Measurements from ENCODE around the gene SLC41A3. TPM values are rescaled to one million over a fixed set of nuclear protein-coding genes. Genes with fewer than 3 reads are reported as not detected.

SLC41A3 gene
- total RNA-seq, 1 donor from 2014 or later: 14.7 TPM

- intact Hi-C loops (cut with micrococcal nuclease): no loop called here
- Mint-ChIP-seq H3K27me3 (ENCODE audit: low read depth) (peaks cover 1% of the 10 kb centered on the region), H3K36me3 (ENCODE audit: low read depth) (no peaks in the 10 kb centered on the region), H3K27ac (no peak overlapping the region), H3K4me3 (ENCODE audit: low read depth) (no peak overlapping the region), H3K9me3 (no peaks in the 10 kb centered on the region), H3K4me1 (ENCODE audit: low read depth) (no peaks in the 10 kb centered on the region)
- no peak for DNase-seq (ENCODE audit: low spot score)
Observed at GRCh38 chr3:126116526-126116925, 32.6 kb upstream of the SLC41A3 start.

- Mint-ChIP-seq H3K4me3 (ENCODE audit: low read depth) (no peak overlapping the region), H3K27ac (no peak overlapping the region), H3K36me3 (ENCODE audit: low read depth) (no peaks in the 10 kb centered on the region), H3K27me3 (ENCODE audit: low read depth) (no peaks in the 10 kb centered on the region), H3K4me1 (ENCODE audit: low read depth) (no peaks in the 10 kb centered on the region), H3K9me3 (no peaks in the 10 kb centered on the region)
- DNase-seq (ENCODE audit: low spot score): no peak
- intact Hi-C loops (cut with micrococcal nuclease): no loop called here
Observed at GRCh38 chr3:126114443-126115386, 30.8 kb upstream of the SLC41A3 start.

GRCh38 chr3:126113733-126114442, 30.0 kb upstream of the SLC41A3 start:
- no peaks in the 10 kb centered on the region for H3K27me3 Mint-ChIP-seq (ENCODE audit: low read depth)
- no peaks in the 10 kb centered on the region for H3K36me3 Mint-ChIP-seq (ENCODE audit: low read depth)
- intact Hi-C loops (cut with micrococcal nuclease): no loop called here
- H3K4me1 Mint-ChIP-seq (ENCODE audit: low read depth): no peaks in the 10 kb centered on the region
- no peaks in the 10 kb centered on the region for H3K9me3 Mint-ChIP-seq
- no peak overlapping the region for H3K4me3 Mint-ChIP-seq (ENCODE audit: low read depth)
- H3K27ac Mint-ChIP-seq: no peak overlapping the region
- DNase-seq (ENCODE audit: low spot score): no peak

GRCh38 chr3:126113238-126113555, 29.3 kb upstream of the SLC41A3 start:
- Mint-ChIP-seq H3K9me3 (no peaks in the 10 kb centered on the region), H3K27ac (no peak overlapping the region), H3K4me1 (ENCODE audit: low read depth) (no peaks in the 10 kb centered on the region), H3K4me3 (ENCODE audit: low read depth) (no peak overlapping the region), H3K27me3 (ENCODE audit: low read depth) (no peaks in the 10 kb centered on the region), H3K36me3 (ENCODE audit: low read depth) (no peaks in the 10 kb centered on the region)
- DNase-seq (ENCODE audit: low spot score): no peak
- intact Hi-C loops (cut with micrococcal nuclease): no loop called here

GRCh38 chr3:126112531-126113237, 28.8 kb upstream of the SLC41A3 start:
- H3K27me3 Mint-ChIP-seq (ENCODE audit: low read depth): no peaks in the 10 kb centered on the region
- intact Hi-C loops (cut with micrococcal nuclease): no loop called here
- H3K27ac Mint-ChIP-seq: no peak overlapping the region
- DNase-seq (ENCODE audit: low spot score): no peak
- H3K4me1 Mint-ChIP-seq (ENCODE audit: low read depth): no peaks in the 10 kb centered on the region
- no peak overlapping the region for H3K4me3 Mint-ChIP-seq (ENCODE audit: low read depth)
- H3K9me3 Mint-ChIP-seq: no peaks in the 10 kb centered on the region
- H3K36me3 Mint-ChIP-seq (ENCODE audit: low read depth): no peaks in the 10 kb centered on the region

GRCh38 chr3:126111566-126112475, 27.9 kb upstream of the SLC41A3 start:
- no peak overlapping the region for H3K27ac Mint-ChIP-seq
- no peaks in the 10 kb centered on the region for H3K36me3 Mint-ChIP-seq (ENCODE audit: low read depth)
- intact Hi-C loops (cut with micrococcal nuclease): no loop called here
- no peak overlapping the region for H3K4me3 Mint-ChIP-seq (ENCODE audit: low read depth)
- no peaks in the 10 kb centered on the region for H3K9me3 Mint-ChIP-seq
- no peaks in the 10 kb centered on the region for H3K4me1 Mint-ChIP-seq (ENCODE audit: low read depth)
- no peaks in the 10 kb centered on the region for H3K27me3 Mint-ChIP-seq (ENCODE audit: low read depth)
- no peak for DNase-seq (ENCODE audit: low spot score)

- Mint-ChIP-seq H3K9me3 (no peaks in the 10 kb centered on the region), H3K4me3 (ENCODE audit: low read depth) (no peak overlapping the region), H3K4me1 (ENCODE audit: low read depth) (no peaks in the 10 kb centered on the region), H3K27me3 (ENCODE audit: low read depth) (no peaks in the 10 kb centered on the region), H3K27ac (no peak overlapping the region), H3K36me3 (ENCODE audit: low read depth) (no peaks in the 10 kb centered on the region)
- no peak for DNase-seq (ENCODE audit: low spot score)
- intact Hi-C loops (cut with micrococcal nuclease): no loop called here
Observed at GRCh38 chr3:126111126-126111551, 27.2 kb upstream of the SLC41A3 start.

GRCh38 chr3:126110431-126111125, 26.7 kb upstream of the SLC41A3 start:
- Mint-ChIP-seq H3K27ac (no peak overlapping the region), H3K27me3 (ENCODE audit: low read depth) (no peaks in the 10 kb centered on the region), H3K36me3 (ENCODE audit: low read depth) (no peaks in the 10 kb centered on the region), H3K4me3 (ENCODE audit: low read depth) (no peak overlapping the region), H3K9me3 (no peaks in the 10 kb centered on the region), H3K4me1 (ENCODE audit: low read depth) (no peaks in the 10 kb centered on the region)
- intact Hi-C loops (cut with micrococcal nuclease): no loop called here
- DNase-seq (ENCODE audit: low spot score): no peak

- Mint-ChIP-seq H3K4me1 (ENCODE audit: low read depth) (no peaks in the 10 kb centered on the region), H3K27ac (no peak overlapping the region), H3K36me3 (ENCODE audit: low read depth) (no peaks in the 10 kb centered on the region), H3K4me3 (ENCODE audit: low read depth) (no peak overlapping the region), H3K27me3 (ENCODE audit: low read depth) (no peaks in the 10 kb centered on the region), H3K9me3 (no peaks in the 10 kb centered on the region)
- no peak for DNase-seq (ENCODE audit: low spot score)
- intact Hi-C loops (cut with micrococcal nuclease): no loop called here
Observed at GRCh38 chr3:126109880-126110235, 25.9 kb upstream of the SLC41A3 start.

- intact Hi-C loops (cut with micrococcal nuclease): no loop called here
- H3K36me3 Mint-ChIP-seq (ENCODE audit: low read depth): no peaks in the 10 kb centered on the region
Observed at GRCh38 chr3:126109146-126109879, 25.4 kb upstream of the SLC41A3 start.

GRCh38 chr3:126108676-126109050, 24.7 kb upstream of the SLC41A3 start:
- Mint-ChIP-seq H3K27ac (no peak overlapping the region), H3K27me3 (ENCODE audit: low read depth) (no peaks in the 10 kb centered on the region), H3K4me3 (ENCODE audit: low read depth) (no peak overlapping the region), H3K4me1 (ENCODE audit: low read depth) (no peaks in the 10 kb centered on the region), H3K36me3 (ENCODE audit: low read depth) (no peaks in the 10 kb centered on the region), H3K9me3 (no peaks in the 10 kb centered on the region)
- no peak for DNase-seq (ENCODE audit: low spot score)
- intact Hi-C loops (cut with micrococcal nuclease): no loop called here

More at GRCh38 chr3:126109146-126109879, 25.4 kb upstream of the SLC41A3 start:
- no peak for DNase-seq (ENCODE audit: low spot score)
- Mint-ChIP-seq H3K4me1 (ENCODE audit: low read depth) (no peaks in the 10 kb centered on the region), H3K4me3 (ENCODE audit: low read depth) (no peak overlapping the region), H3K27me3 (ENCODE audit: low read depth) (no peaks in the 10 kb centered on the region), H3K27ac (no peak overlapping the region), H3K9me3 (no peaks in the 10 kb centered on the region)

All from activated T-helper 2 cell treated with anti-CD3 and anti-CD28 coated beads, Interferon-gamma antibody, Interleukin-2, Interleukin-4, amounts not matched to agents 10 μg/mL and 5 μg/mL and 100 μg/mL, durations not matched to agents 14 hours and 24 hours and 36 hours (primary cell).